ENCODE data around the gene BEGAIN. TPM values are rescaled to one million over a fixed set of nuclear protein-coding genes. Genes with fewer than 3 reads are reported as not detected.

BEGAIN gene
- total and polyA plus RNA-seq, 4 donors, result 0.27 to 1.6 (median 1.3) TPM

DNA sequence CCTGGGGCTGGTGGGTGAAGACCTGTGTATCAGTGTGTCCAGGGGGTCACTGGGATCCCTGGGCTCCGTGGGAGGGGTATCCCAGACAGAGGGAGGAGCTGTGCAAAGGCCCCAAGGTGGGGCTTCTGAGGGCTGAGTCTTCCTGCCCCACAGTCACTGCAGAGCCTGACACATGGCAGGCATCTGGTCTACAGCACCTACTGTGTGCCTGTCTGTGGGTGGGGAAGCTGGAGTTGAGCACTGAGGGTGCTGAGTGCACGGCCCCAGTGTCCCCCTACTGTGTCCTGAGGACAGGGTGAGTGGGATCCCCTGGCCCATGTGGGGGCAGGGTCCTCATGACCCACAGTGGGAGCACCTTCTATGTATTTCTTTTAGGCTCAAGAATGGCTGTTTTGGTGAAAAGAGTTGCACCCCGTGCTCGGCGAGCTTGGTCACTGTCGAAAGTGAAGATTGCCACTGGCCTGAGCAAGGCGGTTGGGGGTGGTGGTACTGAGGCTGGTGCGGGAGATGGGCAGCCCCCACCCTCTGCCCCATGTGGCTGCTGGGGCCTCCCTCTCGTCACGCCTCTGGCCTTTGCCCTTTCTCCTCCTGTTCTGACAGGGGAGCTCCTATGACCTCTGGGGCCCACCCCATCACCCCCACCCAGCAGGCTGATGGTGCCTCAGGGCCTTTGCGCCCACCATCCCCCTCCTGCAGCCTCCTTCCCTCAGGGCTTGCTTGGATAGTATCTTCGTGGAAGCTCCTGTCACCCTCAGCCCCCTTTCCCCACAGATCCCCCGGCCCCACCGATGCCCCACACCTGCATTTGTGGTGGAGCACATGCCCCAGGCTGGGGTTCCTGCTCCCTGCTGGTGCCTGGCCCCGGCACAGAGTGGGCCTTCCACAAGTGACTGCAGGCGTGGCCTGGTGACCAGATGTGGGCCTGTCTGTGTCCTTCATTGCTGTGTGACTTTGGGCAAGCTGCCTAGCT is 55.8 kb downstream of the BEGAIN start:
- Histone ChIP-seq H3K27ac (ENCODE audit: low read depth in 1 of 2, low read length in 1 of 2) (no peak overlapping the region), H3K9ac (ENCODE audit: insufficient read depth in 1 of 2, low read length in 2 of 2) (no peak overlapping the region), H3K9me3 (ENCODE audit: control insufficient read depth in 4 of 4, insufficient read depth in 3 of 4, low read length in 3 of 4) (peaks cover 0 to 4% (median 0%) of the 10 kb centered on the region in 4 donors), H3K27me3 (ENCODE audit: control insufficient read depth in 3 of 3, insufficient read depth in 3 of 3, low read length in 2 of 3) (no peaks in the 10 kb centered on the region), H3K4me3 (no peak overlapping the region), H3K36me3 (ENCODE audit: control insufficient read depth in 4 of 4, insufficient read depth in 4 of 4, low read length in 4 of 4) (peaks cover 3 to 28% (median 7%) of the 10 kb centered on the region in 4 donors), H3K4me1 (ENCODE audit: control insufficient read depth in 5 of 5, insufficient read depth in 5 of 5, low read length in 5 of 5) (peaks cover 0 to 2% (median 0%) of the 10 kb centered on the region in 5 donors)
- 89 to 92% methylated on average over 16 of the region's 16 CpGs for WGBS, 2 donors
- TF ChIP-seq, protein P1, sequence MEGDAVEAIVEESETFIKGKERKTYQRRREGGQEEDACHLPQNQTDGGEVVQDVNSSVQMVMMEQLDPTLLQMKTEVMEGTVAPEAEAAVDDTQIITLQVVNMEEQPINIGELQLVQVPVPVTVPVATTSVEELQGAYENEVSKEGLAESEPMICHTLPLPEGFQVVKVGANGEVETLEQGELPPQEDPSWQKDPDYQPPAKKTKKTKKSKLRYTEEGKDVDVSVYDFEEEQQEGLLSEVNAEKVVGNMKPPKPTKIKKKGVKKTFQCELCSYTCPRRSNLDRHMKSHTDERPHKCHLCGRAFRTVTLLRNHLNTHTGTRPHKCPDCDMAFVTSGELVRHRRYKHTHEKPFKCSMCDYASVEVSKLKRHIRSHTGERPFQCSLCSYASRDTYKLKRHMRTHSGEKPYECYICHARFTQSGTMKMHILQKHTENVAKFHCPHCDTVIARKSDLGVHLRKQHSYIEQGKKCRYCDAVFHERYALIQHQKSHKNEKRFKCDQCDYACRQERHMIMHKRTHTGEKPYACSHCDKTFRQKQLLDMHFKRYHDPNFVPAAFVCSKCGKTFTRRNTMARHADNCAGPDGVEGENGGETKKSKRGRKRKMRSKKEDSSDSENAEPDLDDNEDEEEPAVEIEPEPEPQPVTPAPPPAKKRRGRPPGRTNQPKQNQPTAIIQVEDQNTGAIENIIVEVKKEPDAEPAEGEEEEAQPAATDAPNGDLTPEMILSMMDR (IDR thresholded peaks at IDR 0.05; ENCODE audit: control extremely low read depth, extremely low read depth), result no peak
- ATAC-seq (ENCODE audit: insufficient read depth, low FRiP score), result no peak
- DNase-seq, result peak in 1 of 3 donors; percentile 10

DNA sequence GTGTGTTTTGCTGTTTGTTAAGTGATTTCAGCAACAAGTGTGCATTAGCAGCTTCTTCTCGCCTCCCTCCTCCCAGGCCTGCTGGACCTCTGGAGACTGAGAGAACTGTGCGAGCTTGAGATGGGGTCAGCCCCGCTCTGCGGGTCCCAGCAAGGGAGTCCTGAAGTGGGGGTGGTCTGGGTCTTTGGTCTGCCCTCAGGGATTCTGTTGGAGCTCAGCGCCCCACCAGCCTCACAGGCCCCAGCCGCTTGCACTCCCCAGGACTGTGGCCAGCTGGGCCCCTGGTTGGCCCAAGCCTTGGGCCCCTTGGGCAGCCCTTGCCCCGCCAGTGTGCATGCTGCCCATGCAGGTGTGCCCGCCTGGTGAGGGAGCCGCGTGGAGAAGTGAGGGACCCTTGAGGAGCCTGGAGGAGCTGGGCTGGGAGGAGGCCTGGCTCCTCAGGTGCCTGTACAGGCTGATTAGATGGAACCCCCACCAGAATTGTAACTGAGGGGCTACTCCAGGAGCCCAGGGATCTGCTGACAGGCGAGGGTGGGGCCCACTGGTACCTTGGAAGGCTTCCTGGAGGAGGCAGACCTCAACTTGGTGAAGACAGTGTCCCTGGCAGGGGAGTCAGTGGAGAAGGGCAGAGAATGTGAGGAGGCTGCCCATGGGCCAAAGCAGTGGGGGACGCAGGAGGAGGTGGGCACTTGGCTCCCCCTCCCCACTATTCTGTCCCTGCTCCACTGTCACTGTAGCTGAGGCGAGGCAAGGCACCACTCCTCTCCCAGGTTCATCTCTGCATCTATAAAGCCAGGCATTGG is 56.7 kb downstream of the BEGAIN start:
- WGBS, 2 donors, result 96 to 98% methylated on average over 12 to 13 of the region's 13 CpGs
- Histone ChIP-seq H3K4me1 (ENCODE audit: control insufficient read depth in 5 of 5, insufficient read depth in 5 of 5, low read length in 5 of 5) (peaks cover 0 to 2% (median 0%) of the 10 kb centered on the region in 5 donors), H3K4me3 (no peak overlapping the region), H3K36me3 (ENCODE audit: control insufficient read depth in 4 of 4, insufficient read depth in 4 of 4, low read length in 4 of 4) (peaks cover 3 to 36% (median 7%) of the 10 kb centered on the region in 4 donors), H3K9ac (ENCODE audit: insufficient read depth in 1 of 2, low read length in 2 of 2) (no peak overlapping the region), H3K9me3 (ENCODE audit: control insufficient read depth in 4 of 4, insufficient read depth in 3 of 4, low read length in 3 of 4) (peaks cover 0 to 4% (median 0%) of the 10 kb centered on the region in 4 donors), H3K27ac (ENCODE audit: low read depth in 1 of 2, low read length in 1 of 2) (no peak overlapping the region), H3K27me3 (ENCODE audit: control insufficient read depth in 3 of 3, insufficient read depth in 3 of 3, low read length in 2 of 3) (no peaks in the 10 kb centered on the region)
- DNase-seq (peak in 1 of 3 donors; percentile 11), ATAC-seq (ENCODE audit: insufficient read depth, low FRiP score) (no peak)
- TF ChIP-seq, protein P1 (IDR thresholded peaks at IDR 0.05; ENCODE audit: control extremely low read depth, extremely low read depth), result no peak

DNA sequence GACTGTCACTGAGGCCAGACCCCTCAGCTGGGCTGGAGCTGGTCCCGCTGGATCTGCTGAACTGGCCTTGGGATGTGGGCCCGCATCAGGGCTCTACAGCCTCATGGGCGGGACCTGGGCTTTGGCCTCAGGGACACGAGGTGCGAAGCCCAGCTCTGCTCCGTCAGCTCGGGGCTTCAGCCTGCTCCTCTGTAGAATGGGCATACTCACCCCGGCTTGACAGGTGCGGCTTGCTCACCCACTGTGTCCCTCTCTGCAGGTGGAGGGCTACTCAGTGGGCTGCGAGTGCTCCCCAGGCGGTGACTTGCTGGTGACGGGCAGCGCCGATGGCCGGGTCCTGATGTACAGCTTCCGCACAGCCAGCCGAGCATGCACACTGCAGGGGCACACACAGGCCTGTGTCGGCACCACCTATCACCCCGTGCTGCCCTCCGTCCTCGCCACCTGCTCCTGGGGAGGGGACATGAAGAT is 57.6 kb downstream of the BEGAIN start:
- DNase-seq (peak in 1 of 3 donors; percentile 10), ATAC-seq (ENCODE audit: insufficient read depth, low FRiP score) (no peak)
- Histone ChIP-seq H3K4me1 (ENCODE audit: control insufficient read depth in 5 of 5, insufficient read depth in 5 of 5, low read length in 5 of 5) (peaks cover 0 to 2% (median 0%) of the 10 kb centered on the region in 5 donors), H3K9me3 (ENCODE audit: control insufficient read depth in 4 of 4, insufficient read depth in 3 of 4, low read length in 3 of 4) (peaks cover 0 to 4% (median 0%) of the 10 kb centered on the region in 4 donors), H3K27ac (ENCODE audit: low read depth in 1 of 2, low read length in 1 of 2) (no peak overlapping the region), H3K27me3 (ENCODE audit: control insufficient read depth in 3 of 3, insufficient read depth in 3 of 3, low read length in 2 of 3) (no peaks in the 10 kb centered on the region), H3K4me3 (no peak overlapping the region), H3K9ac (ENCODE audit: insufficient read depth in 1 of 2, low read length in 2 of 2) (no peak overlapping the region), H3K36me3 (ENCODE audit: control insufficient read depth in 4 of 4, insufficient read depth in 4 of 4, low read length in 4 of 4) (peaks cover 3 to 38% (median 7%) of the 10 kb centered on the region in 4 donors)
- 96% methylated on average over 21 of the region's 21 CpGs for WGBS, 2 donors
- TF ChIP-seq, protein P1 (IDR thresholded peaks at IDR 0.05; ENCODE audit: control extremely low read depth, extremely low read depth), result no peak

Measured in lung (tissue), 12 donors.